GM23338 (cell line): ENCODE results near the gene TTLL5. TPM values are rescaled to one million over a fixed set of nuclear protein-coding genes. Genes with fewer than 3 reads are reported as not detected.

Source experiments
- ATAC-seq: fragments of 200-7000 bp; cut with Tn5 transposase; 3 replicates; pipeline ENCODE4 v1.9.1; 2020
- DNase-seq: peaks from one replicate; pipeline ENCODE4 v3.0.0-alpha.2; 2015; ENCODE audit warnings: low spot score
- H2AFZ ChIP-seq: fragments of 200-600 bp; sonication (generic); 2 replicates; pipeline ENCODE4 v1.8.0; 2016; ENCODE audit warnings: antibody characterized with exemption, mild to moderate bottlenecking, moderate library complexity
- H3F3A ChIP-seq: fragments of 200-600 bp; sonication (generic); replicated peaks from 2 replicates; pipeline ENCODE4 v1.8.0; 2017; ENCODE audit warnings: antibody characterized with exemption, mixed run types, low read depth
- H3K27ac ChIP-seq: fragments of 200-600 bp; sonication (generic); 2 replicates; pipeline ENCODE4 v1.6.1; 2016; ENCODE audit warnings: low read depth
- H3K27me3 ChIP-seq: fragments of 200-600 bp; sonication (generic); 2 replicates; pipeline ENCODE4 v1.8.0; 2016; ENCODE audit warnings: mild to moderate bottlenecking, mixed run types, moderate library complexity; ENCODE audit not compliant: insufficient read depth
- H3K36me3 ChIP-seq: fragments of 200-600 bp; sonication (generic); 2 replicates; pipeline ENCODE4 v1.8.0; 2016; ENCODE audit warnings: mild to moderate bottlenecking; ENCODE audit not compliant: insufficient read depth
- H3K4me1 ChIP-seq: fragments of 200-600 bp; sonication (generic); 2 replicates; pipeline ENCODE4 v1.8.0; 2016; ENCODE audit warnings: mild to moderate bottlenecking, moderate library complexity; ENCODE audit not compliant: insufficient read depth
- H3K4me2 ChIP-seq: fragments of 200-600 bp; sonication (generic); 2 replicates; pipeline ENCODE4 v1.7.1; 2017; ENCODE audit warnings: mixed run types
- H3K4me3 ChIP-seq: fragments of 200-600 bp; sonication (generic); 2 replicates; pipeline ENCODE4 v1.6.1; 2016; ENCODE audit warnings: mixed run types
- H3K79me2 ChIP-seq: fragments of 200-600 bp; sonication (generic); replicated peaks from 2 replicates; pipeline ENCODE4 v1.8.0; 2017; ENCODE audit warnings: mild to moderate bottlenecking; ENCODE audit not compliant: insufficient read depth
- H3K9me2 ChIP-seq: fragments of 200-600 bp; sonication (generic); 2 replicates; pipeline ENCODE4 v1.8.0; 2017; ENCODE audit not compliant: insufficient read depth
- H4K20me1 ChIP-seq: fragments of 200-600 bp; sonication (generic); replicated peaks from 2 replicates; pipeline ENCODE4 v1.8.0; 2017; ENCODE audit warnings: mild to moderate bottlenecking; ENCODE audit not compliant: insufficient read depth
- H3K27ac Mint-ChIP-seq: 2 replicates; pipeline ENCODE4 v1.8.0; 2020; ENCODE audit warnings: inconsistent platforms, mild to moderate bottlenecking, moderate library complexity, mixed read lengths
- H3K27me3 Mint-ChIP-seq: 3 replicates; pipeline ENCODE4 v1.8.0; 2022; ENCODE audit warnings: low read depth, mild to moderate bottlenecking, moderate library complexity, mixed read lengths, inconsistent platforms; ENCODE audit not compliant: insufficient read depth, poor library complexity
- H3K36me3 Mint-ChIP-seq: 3 replicates; pipeline ENCODE4 v1.8.0; 2021; ENCODE audit warnings: low read depth, mild to moderate bottlenecking, inconsistent platforms, moderate library complexity, mixed read lengths
- H3K4me1 Mint-ChIP-seq: 3 replicates; pipeline ENCODE4 v1.8.0; 2020; ENCODE audit warnings: mild to moderate bottlenecking, inconsistent platforms, mixed read lengths
- H3K4me3 Mint-ChIP-seq: 3 replicates; pipeline ENCODE4 v1.8.0; 2021; ENCODE audit warnings: moderate library complexity, mild to moderate bottlenecking, inconsistent platforms, mixed read lengths
- H3K9me3 Mint-ChIP-seq: 3 replicates; pipeline ENCODE4 v1.8.0; 2020; ENCODE audit warnings: moderate library complexity, mild to moderate bottlenecking, inconsistent platforms, mixed read lengths
- CTCF ChIP-seq, 2 experiments: fragments of 200-600 bp in 1 of 2; sonication (generic) in 1 of 2; conservative IDR thresholded peaks; 2 replicates each; pipeline versions ENCODE4 v1.5.1 to v1.6.1; 2016 to 2017; ENCODE audit warnings: antibody characterized with exemption in 2 of 2, low read depth in 2 of 2, mild to moderate bottlenecking in 2 of 2, moderate library complexity in 1 of 2
- ETS1 ChIP-seq: IDR thresholded peaks from 2 replicates; pipeline ENCODE4 v1.6.1; 2016; ENCODE audit warnings: antibody characterized with exemption
- EZH2 ChIP-seq: fragments of 200-600 bp; sonication (generic); IDR thresholded peaks from one replicate; pipeline ENCODE4 v1.8.0; 2017; ENCODE audit warnings: antibody characterized with exemption, mild to moderate bottlenecking, low read depth; ENCODE audit not compliant: unreplicated experiment
- EZH2phosphoT487 ChIP-seq: fragments of 200-600 bp; sonication (generic); IDR thresholded peaks from one replicate; pipeline ENCODE4 v1.8.1; 2018; ENCODE audit warnings: antibody characterized with exemption; ENCODE audit not compliant: unreplicated experiment
- STAT1 ChIP-seq: IDR thresholded peaks from one replicate; pipeline ENCODE4 v1.6.1; 2016; ENCODE audit warnings: antibody characterized with exemption; ENCODE audit not compliant: unreplicated experiment
- ZNF114 ChIP-seq: fragments of 250-450 bp; sonication (Bioruptor Pico); IDR thresholded peaks from 2 replicates; pipeline ENCODE4 v1.5.0; 2020; ENCODE audit warnings: mild to moderate bottlenecking, moderate library complexity
- ZNF462 ChIP-seq: fragments of 250-450 bp; sonication (Bioruptor Pico); IDR thresholded peaks from 2 replicates; pipeline ENCODE4 v1.5.0; 2020; ENCODE audit warnings: mild to moderate bottlenecking, moderate library complexity
- polyA plus RNA-seq: library from polyadenylated mRNA; unstranded; fragments of >200 nt; fragmentation: Nextera tagmentation; extraction: Ambion mirVana; gene quantifications from 2 replicates; pipeline ENCODE4 v1.2.1, GENCODE V29; 2016
- total RNA-seq: library from RNA; depleted of rRNA; stranded (reverse); fragments of >200 nt; shearing (Covaris generic); gene quantifications from 2 replicates; pipeline ENCODE4 v1.2.3, GENCODE V29; 2014

TTLL5 gene
- total and polyA plus RNA-seq, 2 experiments from 2014 or later: 33.5 to 35.4 TPM

- TF ChIP-seq ZNF462 (CRISPR knock-in tag) (no peak), CTCF (conservative IDR thresholded peaks at IDR 0.05; ENCODE audit: low read depth in 2 of 2) (no peak), EZH2 (no peak), ZNF114 (CRISPR knock-in tag) (no peak)
These were observed 170.4 kb downstream of the TTLL5 start (continued) for GRCh38 chr14:75831455-75831854.

GRCh38 chr14:75831952-75832351 lies 170.9 kb downstream of the TTLL5 start:
- H3K36me3 Mint-ChIP-seq: no peaks in the 10 kb centered on the region
- H3K27me3 Mint-ChIP-seq: no peaks in the 10 kb centered on the region
- no peaks in the 10 kb centered on the region for H3K4me1 ChIP-seq
- H2AFZ ChIP-seq: no peak overlapping the region
- no peaks in the 10 kb centered on the region for H3K9me2 ChIP-seq
- H3K9me3 Mint-ChIP-seq: no peaks in the 10 kb centered on the region
- no peak overlapping the region for H3K27ac ChIP-seq
- peaks cover 4% of the 10 kb centered on the region; the same call in 1 of the 2 replicates for H4K20me1 ChIP-seq
- ATAC-seq: no peak
- no peaks in the 10 kb centered on the region for H3K36me3 ChIP-seq
- H3K4me3 ChIP-seq: no peak overlapping the region
- H3K27ac Mint-ChIP-seq: no peak overlapping the region
- no peak overlapping the region for H3K4me2 ChIP-seq
- H3F3A ChIP-seq: no peaks in the 10 kb centered on the region
- H3K27me3 ChIP-seq: no peaks in the 10 kb centered on the region
- H3K79me2 ChIP-seq: no peaks in the 10 kb centered on the region
- H3K4me3 Mint-ChIP-seq: no peak overlapping the region
- no peak for DNase-seq
- H3K4me1 Mint-ChIP-seq: peaks cover 4% of the 10 kb centered on the region; the same call in 1 of the 3 replicates
- TF ChIP-seq EZH2phosphoT487 (no peak), STAT1 (no peak), CTCF (conservative IDR thresholded peaks at IDR 0.05; ENCODE audit: low read depth in 2 of 2) (no peak), ETS1 (no peak)
